Heart left ventricle (tissue), 13 donors: Measurements from ENCODE around the gene PPP2R3A.

ENCODE experiments used
- CTCF ChIP-seq, 12 donors: fragments of 200-600 bp; sonication (generic) in 4 of 12; IDR thresholded peaks; one replicate each; pipeline versions ENCODE4 v1.5.0 to v1.8.0; 2018 to 2022; ENCODE audit warnings: antibody characterized with exemption in 12 of 12, mild to moderate bottlenecking in 5 of 12
- POLR2A ChIP-seq, 2 donors: fragments of 450-650 bp; IDR thresholded peaks; one replicate each; pipeline ENCODE4 v1.6.1; 2017; ENCODE audit warnings: antibody characterized with exemption in 2 of 2, mild to moderate bottlenecking in 2 of 2, moderate library complexity in 2 of 2
- donor health status: ischemic (EF 13 %, LVEDD 7.1; RV severe dilation, severe dysfunction).
- donor health status: DM: no; HTN: yes; CAD: no.
- donor health status: DM: no; HTN: no; CAD: no.
- donor health status: ischemic (EF 25% LVEDD 6.9; RV normal size, moderate dysfunction).
- donor health status: ischemic (EF 25% LVEDD 5.7; RV mildly dilated, moderate dysfunction).
- donor health status: ischemic (EF 35%, LVEDD 5.7; RV mildly dilated, moderate dysfunction).
- donor health status: nonischemic (EF 11% LVEDD 7.7; RV severe dilation, severe dysfunction).
- donor health status: DM: yes; HTN: yes; CAD: no.
- donor health status: PGD.
- donor health status: ischemic (EF 29% LVEDD 5.4; RV normal size, mild dysfunction).
- donor health status: nonischemic (EF 23%, LVEDD 6.1; RV moderate dilation, normal function).

GRCh38 chr3:135991621-135992020, 26.1 kb downstream of the PPP2R3A start:
- no peak for TF ChIP-seq CTCF (IDR thresholded peaks at IDR 0.05)
- TF ChIP-seq POLR2A (IDR thresholded peaks at IDR 0.05), result no peak
